HepG2 (cell line): ENCODE results near the gene PIEZO1.

Source experiments
- ATRX ChIP-seq: sonication (generic); formaldehyde crosslinking; IDR thresholded peaks from 2 replicates; pipeline ENCODE4 v1.4.0; 2020; ENCODE audit warnings: missing genetic modification reagents, borderline replicate concordance
- FOXA3 ChIP-seq: IDR thresholded peaks from 2 replicates; pipeline ENCODE4 v1.6.1; 2016; ENCODE audit warnings: missing genetic modification reagents, missing compliant biosample characterization
- MAFK ChIP-seq, 2 experiments: IDR thresholded peaks in 1 of 2; conservative IDR thresholded peaks in 1 of 2; 2 replicates each; pipeline ENCODE4 v1.6.1; 2011; ENCODE audit warnings: improper control_type of control experiment in 2 of 2, low read length in 2 of 2
- MIER2 ChIP-seq: IDR thresholded peaks from 2 replicates; pipeline ENCODE4 v1.6.1; 2016; ENCODE audit warnings: missing biosample characterization, missing genetic modification reagents
- POLR2AphosphoS5 ChIP-seq: IDR thresholded peaks from 2 replicates; pipeline ENCODE4 v1.6.1; 2012; ENCODE audit warnings: low read depth, low read length
- STAG1 ChIP-seq: sonication (generic); formaldehyde crosslinking; IDR thresholded peaks from 2 replicates; pipeline ENCODE4 v1.4.0; 2020; ENCODE audit warnings: missing genetic modification reagents
- ZNF607 ChIP-seq: sonication (generic); formaldehyde crosslinking; IDR thresholded peaks from 2 replicates; pipeline ENCODE4 v1.5.1; 2020; ENCODE audit warnings: missing genetic modification reagents, mild to moderate bottlenecking, borderline replicate concordance
- ZNF746 ChIP-seq: sonication (generic); formaldehyde crosslinking; IDR thresholded peaks from 2 replicates; pipeline ENCODE4 v1.8.0; 2022; ENCODE audit warnings: mild to moderate bottlenecking, missing genetic modification reagents
- TF ChIP-seq, protein P1 (sequence below): sonication (generic); formaldehyde crosslinking; IDR thresholded peaks from 2 replicates; pipeline ENCODE4 v1.5.0; 2020; ENCODE audit warnings: mild to moderate bottlenecking, missing genetic modification reagents, moderate library complexity
- TF ChIP-seq, protein P2 (sequence below): sonication (generic); formaldehyde crosslinking; IDR thresholded peaks from 2 replicates; pipeline ENCODE4 v1.4.0; 2020; ENCODE audit warnings: missing genetic modification reagents
- TF ChIP-seq, protein P3 (sequence below): sonication (generic); formaldehyde crosslinking; conservative IDR thresholded peaks from 2 replicates; pipeline ENCODE4 v1.4.0; 2020; ENCODE audit warnings: missing genetic modification reagents
- TF ChIP-seq, protein P4 (sequence below): IDR thresholded peaks from 2 replicates; pipeline ENCODE4 v1.6.1; 2012; ENCODE audit warnings: inconsistent platforms
- TF ChIP-seq, protein P5 (sequence below), 2 experiments: IDR thresholded peaks; 2 replicates each; pipeline ENCODE4 v1.6.1; 2011 to 2012; ENCODE audit warnings: low read length in 2 of 2, borderline replicate concordance in 1 of 2, low read depth in 1 of 2, mild to moderate bottlenecking in 1 of 2, moderate library complexity in 1 of 2

DNA sequence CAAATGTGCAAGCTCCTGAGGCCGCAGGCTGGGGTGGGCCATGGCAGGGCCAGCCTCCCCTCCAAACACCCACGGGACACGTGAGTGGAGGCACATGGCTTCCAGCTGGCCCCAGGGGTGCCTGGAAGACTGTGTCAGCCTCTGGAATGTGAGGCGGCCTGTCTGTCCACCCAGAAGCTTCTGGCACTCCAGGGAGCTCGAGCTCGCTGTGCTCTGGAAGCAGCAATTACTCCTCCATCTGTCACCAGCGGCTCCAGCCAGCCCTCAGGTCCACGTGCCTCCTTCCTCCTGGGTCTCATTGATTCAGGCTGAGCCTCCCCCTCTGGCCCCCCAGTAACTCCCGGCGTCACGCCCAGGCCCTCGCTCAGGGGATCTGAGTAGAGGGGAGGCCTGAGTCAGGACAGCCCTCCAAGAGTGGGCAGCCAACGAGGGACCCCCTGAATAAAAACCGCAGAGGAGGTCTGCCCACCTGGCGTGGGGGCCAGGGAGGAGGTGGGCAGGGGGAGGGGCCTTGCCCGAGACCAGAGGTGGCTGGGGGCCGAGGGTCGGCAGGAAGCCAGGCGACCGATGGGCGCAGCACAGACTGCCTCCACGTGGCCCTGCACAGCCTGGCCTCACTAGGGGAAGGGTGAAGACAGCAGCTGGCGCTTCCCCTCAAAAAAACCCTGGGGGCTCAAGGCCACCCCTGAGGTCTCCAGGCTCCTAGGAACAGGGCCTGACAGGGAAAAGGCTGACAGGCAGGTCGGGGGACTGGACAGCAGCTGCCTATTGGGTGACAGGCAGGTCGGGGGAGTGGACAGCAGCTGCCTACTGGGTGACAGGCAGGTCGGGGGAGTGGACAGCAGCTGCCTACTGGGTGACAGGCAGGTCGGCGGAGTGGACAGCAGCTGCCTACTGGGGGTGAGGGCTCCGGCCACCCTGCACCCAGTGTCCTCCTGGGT is 11.9 kb downstream of the PIEZO1 start:
- TF ChIP-seq MIER2 (CRISPR knock-in tag) (no peak), ATRX (CRISPR knock-in tag) (no peak), FOXA3 (no peak), MAFK (conservative IDR thresholded peaks at IDR 0.05 in 1 of 2, IDR thresholded peaks at IDR 0.05 in 1 of 2; ENCODE audit: low read length in 2 of 2) (no peak), POLR2AphosphoS5 (no peak), ZNF746 (CRISPR knock-in tag) (no peak), ZNF607 (CRISPR knock-in tag) (no peak), STAG1 (no peak)
- TF ChIP-seq, protein P1, sequence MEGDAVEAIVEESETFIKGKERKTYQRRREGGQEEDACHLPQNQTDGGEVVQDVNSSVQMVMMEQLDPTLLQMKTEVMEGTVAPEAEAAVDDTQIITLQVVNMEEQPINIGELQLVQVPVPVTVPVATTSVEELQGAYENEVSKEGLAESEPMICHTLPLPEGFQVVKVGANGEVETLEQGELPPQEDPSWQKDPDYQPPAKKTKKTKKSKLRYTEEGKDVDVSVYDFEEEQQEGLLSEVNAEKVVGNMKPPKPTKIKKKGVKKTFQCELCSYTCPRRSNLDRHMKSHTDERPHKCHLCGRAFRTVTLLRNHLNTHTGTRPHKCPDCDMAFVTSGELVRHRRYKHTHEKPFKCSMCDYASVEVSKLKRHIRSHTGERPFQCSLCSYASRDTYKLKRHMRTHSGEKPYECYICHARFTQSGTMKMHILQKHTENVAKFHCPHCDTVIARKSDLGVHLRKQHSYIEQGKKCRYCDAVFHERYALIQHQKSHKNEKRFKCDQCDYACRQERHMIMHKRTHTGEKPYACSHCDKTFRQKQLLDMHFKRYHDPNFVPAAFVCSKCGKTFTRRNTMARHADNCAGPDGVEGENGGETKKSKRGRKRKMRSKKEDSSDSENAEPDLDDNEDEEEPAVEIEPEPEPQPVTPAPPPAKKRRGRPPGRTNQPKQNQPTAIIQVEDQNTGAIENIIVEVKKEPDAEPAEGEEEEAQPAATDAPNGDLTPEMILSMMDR (CRISPR knock-in tag): no peak
- TF ChIP-seq, protein P2, sequence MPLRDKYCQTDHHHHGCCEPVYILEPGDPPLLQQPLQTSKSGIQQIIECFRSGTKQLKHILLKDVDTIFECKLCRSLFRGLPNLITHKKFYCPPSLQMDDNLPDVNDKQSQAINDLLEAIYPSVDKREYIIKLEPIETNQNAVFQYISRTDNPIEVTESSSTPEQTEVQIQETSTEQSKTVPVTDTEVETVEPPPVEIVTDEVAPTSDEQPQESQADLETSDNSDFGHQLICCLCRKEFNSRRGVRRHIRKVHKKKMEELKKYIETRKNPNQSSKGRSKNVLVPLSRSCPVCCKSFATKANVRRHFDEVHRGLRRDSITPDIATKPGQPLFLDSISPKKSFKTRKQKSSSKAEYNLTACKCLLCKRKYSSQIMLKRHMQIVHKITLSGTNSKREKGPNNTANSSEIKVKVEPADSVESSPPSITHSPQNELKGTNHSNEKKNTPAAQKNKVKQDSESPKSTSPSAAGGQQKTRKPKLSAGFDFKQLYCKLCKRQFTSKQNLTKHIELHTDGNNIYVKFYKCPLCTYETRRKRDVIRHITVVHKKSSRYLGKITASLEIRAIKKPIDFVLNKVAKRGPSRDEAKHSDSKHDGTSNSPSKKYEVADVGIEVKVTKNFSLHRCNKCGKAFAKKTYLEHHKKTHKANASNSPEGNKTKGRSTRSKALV (CRISPR knock-in tag): no peak
- TF ChIP-seq, protein P3, sequence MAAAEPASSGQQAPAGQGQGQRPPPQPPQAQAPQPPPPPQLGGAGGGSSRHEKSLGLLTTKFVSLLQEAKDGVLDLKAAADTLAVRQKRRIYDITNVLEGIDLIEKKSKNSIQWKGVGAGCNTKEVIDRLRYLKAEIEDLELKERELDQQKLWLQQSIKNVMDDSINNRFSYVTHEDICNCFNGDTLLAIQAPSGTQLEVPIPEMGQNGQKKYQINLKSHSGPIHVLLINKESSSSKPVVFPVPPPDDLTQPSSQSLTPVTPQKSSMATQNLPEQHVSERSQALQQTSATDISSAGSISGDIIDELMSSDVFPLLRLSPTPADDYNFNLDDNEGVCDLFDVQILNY (CRISPR knock-in tag): no peak
- TF ChIP-seq, protein P4, sequence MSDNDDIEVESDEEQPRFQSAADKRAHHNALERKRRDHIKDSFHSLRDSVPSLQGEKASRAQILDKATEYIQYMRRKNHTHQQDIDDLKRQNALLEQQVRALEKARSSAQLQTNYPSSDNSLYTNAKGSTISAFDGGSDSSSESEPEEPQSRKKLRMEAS: no peak
- TF ChIP-seq, protein P5, sequence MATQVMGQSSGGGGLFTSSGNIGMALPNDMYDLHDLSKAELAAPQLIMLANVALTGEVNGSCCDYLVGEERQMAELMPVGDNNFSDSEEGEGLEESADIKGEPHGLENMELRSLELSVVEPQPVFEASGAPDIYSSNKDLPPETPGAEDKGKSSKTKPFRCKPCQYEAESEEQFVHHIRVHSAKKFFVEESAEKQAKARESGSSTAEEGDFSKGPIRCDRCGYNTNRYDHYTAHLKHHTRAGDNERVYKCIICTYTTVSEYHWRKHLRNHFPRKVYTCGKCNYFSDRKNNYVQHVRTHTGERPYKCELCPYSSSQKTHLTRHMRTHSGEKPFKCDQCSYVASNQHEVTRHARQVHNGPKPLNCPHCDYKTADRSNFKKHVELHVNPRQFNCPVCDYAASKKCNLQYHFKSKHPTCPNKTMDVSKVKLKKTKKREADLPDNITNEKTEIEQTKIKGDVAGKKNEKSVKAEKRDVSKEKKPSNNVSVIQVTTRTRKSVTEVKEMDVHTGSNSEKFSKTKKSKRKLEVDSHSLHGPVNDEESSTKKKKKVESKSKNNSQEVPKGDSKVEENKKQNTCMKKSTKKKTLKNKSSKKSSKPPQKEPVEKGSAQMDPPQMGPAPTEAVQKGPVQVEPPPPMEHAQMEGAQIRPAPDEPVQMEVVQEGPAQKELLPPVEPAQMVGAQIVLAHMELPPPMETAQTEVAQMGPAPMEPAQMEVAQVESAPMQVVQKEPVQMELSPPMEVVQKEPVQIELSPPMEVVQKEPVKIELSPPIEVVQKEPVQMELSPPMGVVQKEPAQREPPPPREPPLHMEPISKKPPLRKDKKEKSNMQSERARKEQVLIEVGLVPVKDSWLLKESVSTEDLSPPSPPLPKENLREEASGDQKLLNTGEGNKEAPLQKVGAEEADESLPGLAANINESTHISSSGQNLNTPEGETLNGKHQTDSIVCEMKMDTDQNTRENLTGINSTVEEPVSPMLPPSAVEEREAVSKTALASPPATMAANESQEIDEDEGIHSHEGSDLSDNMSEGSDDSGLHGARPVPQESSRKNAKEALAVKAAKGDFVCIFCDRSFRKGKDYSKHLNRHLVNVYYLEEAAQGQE (IDR thresholded peaks at IDR 0.05; ENCODE audit: borderline replicate concordance in 1 of 2, low read depth in 1 of 2, low read length in 2 of 2): no peak
